IMR-90 (cell line): Measurements from ENCODE around the gene PRKCE. TPM values are rescaled to one million over a fixed set of nuclear protein-coding genes. Genes with fewer than 3 reads are reported as not detected.

Experiments used
- ATAC-seq: fragments of 200-7000 bp; cut with Tn5 transposase; 2 replicates; pipeline ENCODE4 v1.9.1; 2020; ENCODE audit warnings: low read depth, mild to moderate bottlenecking, moderate library complexity
- BruUV-seq: library from RNA; stranded (reverse); fragments of 400-500 nt; replicated peaks from 2 replicates; lab custom pipeline; 2021; lab: Mats Ljungman, UMichigan
- CTCF ChIA-PET: fragments of 300-600 bp; formaldehyde crosslinking; extraction: SDS; loops from one replicate; lab custom pipeline; 2021; ENCODE audit warnings: antibody characterized with exemption; lab: Yijun Ruan, JAX
- POLR2A ChIA-PET: fragments of 300-600 bp; sonication (Branson Sonifier 250); formaldehyde crosslinking; loops from one replicate; lab custom pipeline; 2022; ENCODE audit warnings: antibody characterized with exemption; ENCODE audit not compliant: unreplicated experiment; lab: Charles Lee
- DNase-seq: peaks from one replicate; pipeline ENCODE4 v3.0.0; 2013
- H2AFZ ChIP-seq: replicated peaks from 2 replicates; pipeline ENCODE3; 2013; ENCODE audit warnings: low read length, mild to moderate bottlenecking; ENCODE audit not compliant: poor library complexity
- H2AK5ac ChIP-seq: 2 replicates; pipeline ENCODE4 v1.6.1; 2013; ENCODE audit warnings: low read depth, low read length, inconsistent platforms
- H2AK9ac ChIP-seq: replicated peaks from 2 replicates; pipeline ENCODE3; 2013; ENCODE audit warnings: mild to moderate bottlenecking, low read depth, low read length, moderate library complexity; ENCODE audit not compliant: poor library complexity
- H2BK120ac ChIP-seq: 2 replicates; pipeline ENCODE4 v1.6.1; 2013; ENCODE audit warnings: low read depth, low read length, inconsistent platforms
- H2BK15ac ChIP-seq: 3 replicates; pipeline ENCODE4 v1.6.1; 2013; ENCODE audit warnings: low read depth, low read length, inconsistent platforms
- H2BK20ac ChIP-seq: 2 replicates; pipeline ENCODE4 v1.6.1; 2013; ENCODE audit warnings: low read depth, mild to moderate bottlenecking, inconsistent platforms, low read length, moderate library complexity
- H2BK5ac ChIP-seq: 2 replicates; pipeline ENCODE4 v1.6.1; 2013; ENCODE audit warnings: mild to moderate bottlenecking, low read depth, low read length, inconsistent platforms; ENCODE audit not compliant: poor library complexity, severe bottlenecking
- H3K14ac ChIP-seq: replicated peaks from 2 replicates; pipeline ENCODE4 v1.6.1; 2013; ENCODE audit warnings: low read depth, low read length, inconsistent platforms
- H3K18ac ChIP-seq: 2 replicates; pipeline ENCODE4 v1.6.1; 2013; ENCODE audit warnings: low read depth, low read length, control low read depth
- H3K23ac ChIP-seq: 2 replicates; pipeline ENCODE4 v1.6.1; 2013; ENCODE audit warnings: low read depth, low read length, inconsistent platforms
- H3K27ac ChIP-seq: 2 replicates; pipeline ENCODE4 v1.5.1; 2013; ENCODE audit warnings: mild to moderate bottlenecking, control low read depth, low read length; ENCODE audit not compliant: insufficient read depth
- H3K27me3 ChIP-seq: 2 replicates; pipeline ENCODE4 v1.6.1; 2013; ENCODE audit warnings: low read length; ENCODE audit not compliant: control insufficient read depth, insufficient read depth
- H3K36me3 ChIP-seq: 2 replicates; pipeline ENCODE4 v1.6.1; 2013; ENCODE audit warnings: low read length, mixed read lengths; ENCODE audit not compliant: control insufficient read depth, insufficient read depth
- H3K4ac ChIP-seq: 2 replicates; pipeline ENCODE4 v1.6.1; 2013; ENCODE audit warnings: low read depth, low read length, inconsistent platforms
- H3K4me1 ChIP-seq: 2 replicates; pipeline ENCODE4 v1.6.1; 2013; ENCODE audit warnings: low read length, mixed read lengths; ENCODE audit not compliant: control insufficient read depth, insufficient read depth
- H3K4me2 ChIP-seq: 2 replicates; pipeline ENCODE4 v1.6.1; 2013; ENCODE audit warnings: low read depth, mild to moderate bottlenecking, control low read depth, low read length, moderate library complexity
- H3K4me3 ChIP-seq: 2 replicates; pipeline ENCODE4 v1.5.1; 2013; ENCODE audit warnings: low read depth, mild to moderate bottlenecking, control low read depth, low read length, moderate library complexity; ENCODE audit not compliant: insufficient read depth
- H3K56ac ChIP-seq: 2 replicates; pipeline ENCODE4 v1.6.1; 2013; ENCODE audit warnings: low read length, inconsistent platforms; ENCODE audit not compliant: insufficient read depth; ENCODE audit errors: extremely low read depth
- H3K79me1 ChIP-seq, 2 experiments: 2 replicates each; pipeline ENCODE4 v1.6.1; 2013; ENCODE audit warnings: low read length in 2 of 2, inconsistent platforms in 1 of 2, low read depth in 1 of 2
- H3K9ac ChIP-seq: 2 replicates; pipeline ENCODE4 v1.6.1; 2013; ENCODE audit warnings: low read depth, low read length, control low read depth
- H3K9me1 ChIP-seq: 2 replicates; pipeline ENCODE4 v1.6.1; 2013; ENCODE audit warnings: low read length, inconsistent platforms; ENCODE audit not compliant: insufficient read depth
- H3K9me3 ChIP-seq: 2 replicates; pipeline ENCODE4 v1.6.1; 2013; ENCODE audit warnings: low read length; ENCODE audit not compliant: control insufficient read depth, insufficient read depth
- H4K20me1 ChIP-seq: 2 replicates; pipeline ENCODE4 v1.6.1; 2013; ENCODE audit warnings: low read length, inconsistent platforms; ENCODE audit not compliant: insufficient read depth
- H4K5ac ChIP-seq: 2 replicates; pipeline ENCODE4 v1.6.1; 2013; ENCODE audit warnings: mild to moderate bottlenecking, low read depth, low read length, control low read depth
- H4K8ac ChIP-seq, 2 experiments: 2 replicates each; pipeline ENCODE4 v1.6.1; 2013; ENCODE audit warnings: low read depth in 2 of 2, low read length in 2 of 2, control low read depth in 1 of 2, inconsistent platforms in 1 of 2
- H4K91ac ChIP-seq: 2 replicates; pipeline ENCODE4 v1.6.1; 2013; ENCODE audit warnings: low read depth, low read length, inconsistent platforms; ENCODE audit not compliant: insufficient read depth
- BHLHE40 ChIP-seq: fragments of 150-350 bp; IDR thresholded peaks from 2 replicates; pipeline ENCODE4 v1.6.1; 2016; ENCODE audit warnings: mild to moderate bottlenecking, low read depth, low read length
- CEBPB ChIP-seq: IDR thresholded peaks from 2 replicates; pipeline ENCODE4 v1.6.1; 2012; ENCODE audit warnings: low read depth, low read length, improper control_type of control experiment
- CHD1 ChIP-seq: IDR thresholded peaks from 2 replicates; pipeline ENCODE4 v1.6.1; 2012; ENCODE audit warnings: low read depth, low read length, improper control_type of control experiment
- MAFK ChIP-seq: IDR thresholded peaks from 2 replicates; pipeline ENCODE4 v1.6.1; 2012; ENCODE audit warnings: low read depth, low read length, improper control_type of control experiment
- MAZ ChIP-seq: IDR thresholded peaks from 2 replicates; pipeline ENCODE4 v1.6.1; 2012; ENCODE audit warnings: low read depth, mild to moderate bottlenecking, low read length, improper control_type of control experiment, moderate library complexity, borderline replicate concordance
- MXI1 ChIP-seq: IDR thresholded peaks from 2 replicates; pipeline ENCODE4 v1.6.1; 2012; ENCODE audit warnings: low read depth, mild to moderate bottlenecking, low read length, moderate library complexity, borderline replicate concordance
- NFE2L2 ChIP-seq: fragments of 150-350 bp; IDR thresholded peaks from 2 replicates; pipeline ENCODE4 v1.6.1; 2016; ENCODE audit warnings: low read depth, mild to moderate bottlenecking, low read length
- POLR2A ChIP-seq: IDR thresholded peaks from 2 replicates; pipeline ENCODE4 v1.6.1; 2012; ENCODE audit warnings: mild to moderate bottlenecking, low read depth, low read length
- RAD21 ChIP-seq: IDR thresholded peaks from 2 replicates; pipeline ENCODE4 v1.6.1; 2012; ENCODE audit warnings: low read length, improper control_type of control experiment
- RCOR1 ChIP-seq: IDR thresholded peaks from 2 replicates; pipeline ENCODE4 v1.6.1; 2012; ENCODE audit warnings: mild to moderate bottlenecking, low read length, improper control_type of control experiment; ENCODE audit not compliant: insufficient replicate concordance
- RFX5 ChIP-seq: IDR thresholded peaks from 2 replicates; pipeline ENCODE4 v1.8.0; 2012; ENCODE audit warnings: low read depth, mild to moderate bottlenecking, low read length, moderate library complexity
- WGBS, 2 experiments: methylation state at CpG; one replicate each; pipeline versions ENCODE4 v1.1.5 to v1.1.7; 2013; ENCODE audit warnings: missing lambda C conversion rate in 2 of 2; ENCODE audit not compliant: insufficient read length in 1 of 2; ENCODE audit errors: extremely low coverage in 2 of 2; 5-methylcytosine and 5-hydroxymethylcytosine counted together
- dilution Hi-C: fragments of 300-500 bp; cut with HindIII; formaldehyde crosslinking; loops from one replicate; pipeline ENCODE4 v1.14.3; 2018; ENCODE audit warnings: low sequenced_read_pairs; ENCODE audit not compliant: unreplicated experiment
- in situ Hi-C: fragments of 300-500 bp; cut with MboI; formaldehyde crosslinking; loops from 3 replicates; pipeline ENCODE4 v1.14.3; 2019; ENCODE audit warnings: low sequenced_read_pairs, inconsistent platforms, mixed read lengths
- intact Hi-C: fragments of 100-400 bp; cut with micrococcal nuclease; formaldehyde crosslinking; loops from 2 replicates; pipeline ENCODE4 v1.10.0; 2022
- polyA plus RNA-seq, 3 experiments: library from polyadenylated mRNA; depleted of rRNA; stranded (reverse); fragments of >200 nt; gene quantifications; 2 replicates each; pipeline ENCODE4 v1.2.3, GENCODE V29; 2012; ENCODE audit warnings: low replicate concordance in 1 of 3
- total RNA-seq: library from RNA; depleted of rRNA; stranded (reverse); fragments of >200 nt; gene quantifications from 2 replicates; pipeline ENCODE4 v1.2.3, GENCODE V29; 2012
- TF ChIP-seq, protein P1 (sequence below): fragments of 150-350 bp; IDR thresholded peaks from 2 replicates; pipeline ENCODE4 v1.6.1; 2016; ENCODE audit warnings: low read depth, mild to moderate bottlenecking, low read length, moderate library complexity, borderline replicate concordance
- TF ChIP-seq, protein P2 (sequence below): conservative IDR thresholded peaks from 2 replicates; pipeline ENCODE4 v1.5.1; 2012; ENCODE audit warnings: mild to moderate bottlenecking, low read depth, low read length, improper control_type of control experiment
- TF ChIP-seq, protein P3 (sequence below): fragments of 150-350 bp; IDR thresholded peaks from 2 replicates; pipeline ENCODE4 v1.6.1; 2017; ENCODE audit warnings: mild to moderate bottlenecking, antibody characterized with exemption, low read length, low read depth

Gene PRKCE
- total and polyA plus RNA-seq, 2 of the 4 experiments (the other 2 are of a cell fraction): 8.1 to 32.4 TPM

DNA sequence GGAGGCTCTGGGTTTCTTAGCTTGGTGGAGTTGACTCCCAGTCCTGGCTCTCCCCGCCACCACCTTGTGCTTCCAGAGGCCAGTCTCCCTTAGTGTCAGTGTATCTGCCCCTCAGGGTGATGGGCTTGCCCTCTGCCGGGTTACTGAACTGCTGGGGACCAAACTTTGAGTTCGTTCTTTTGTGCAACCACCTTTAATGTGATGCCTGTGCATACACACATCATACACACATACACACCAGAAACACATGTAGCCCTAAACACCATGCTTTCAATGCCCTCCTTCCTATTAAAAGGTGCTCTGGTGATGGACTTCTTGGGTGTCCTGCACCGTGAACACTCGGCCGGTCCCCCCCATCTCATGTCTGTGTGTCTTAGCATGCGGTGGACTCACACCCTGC lies 330.6 kb downstream of the PRKCE start:
- no peak for TF ChIP-seq BHLHE40
- TF ChIP-seq MAFK: no peak
- no peak for TF ChIP-seq RFX5
- TF ChIP-seq, protein P1, sequence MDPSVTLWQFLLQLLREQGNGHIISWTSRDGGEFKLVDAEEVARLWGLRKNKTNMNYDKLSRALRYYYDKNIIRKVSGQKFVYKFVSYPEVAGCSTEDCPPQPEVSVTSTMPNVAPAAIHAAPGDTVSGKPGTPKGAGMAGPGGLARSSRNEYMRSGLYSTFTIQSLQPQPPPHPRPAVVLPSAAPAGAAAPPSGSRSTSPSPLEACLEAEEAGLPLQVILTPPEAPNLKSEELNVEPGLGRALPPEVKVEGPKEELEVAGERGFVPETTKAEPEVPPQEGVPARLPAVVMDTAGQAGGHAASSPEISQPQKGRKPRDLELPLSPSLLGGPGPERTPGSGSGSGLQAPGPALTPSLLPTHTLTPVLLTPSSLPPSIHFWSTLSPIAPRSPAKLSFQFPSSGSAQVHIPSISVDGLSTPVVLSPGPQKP: no peak
- TF ChIP-seq, protein P2, sequence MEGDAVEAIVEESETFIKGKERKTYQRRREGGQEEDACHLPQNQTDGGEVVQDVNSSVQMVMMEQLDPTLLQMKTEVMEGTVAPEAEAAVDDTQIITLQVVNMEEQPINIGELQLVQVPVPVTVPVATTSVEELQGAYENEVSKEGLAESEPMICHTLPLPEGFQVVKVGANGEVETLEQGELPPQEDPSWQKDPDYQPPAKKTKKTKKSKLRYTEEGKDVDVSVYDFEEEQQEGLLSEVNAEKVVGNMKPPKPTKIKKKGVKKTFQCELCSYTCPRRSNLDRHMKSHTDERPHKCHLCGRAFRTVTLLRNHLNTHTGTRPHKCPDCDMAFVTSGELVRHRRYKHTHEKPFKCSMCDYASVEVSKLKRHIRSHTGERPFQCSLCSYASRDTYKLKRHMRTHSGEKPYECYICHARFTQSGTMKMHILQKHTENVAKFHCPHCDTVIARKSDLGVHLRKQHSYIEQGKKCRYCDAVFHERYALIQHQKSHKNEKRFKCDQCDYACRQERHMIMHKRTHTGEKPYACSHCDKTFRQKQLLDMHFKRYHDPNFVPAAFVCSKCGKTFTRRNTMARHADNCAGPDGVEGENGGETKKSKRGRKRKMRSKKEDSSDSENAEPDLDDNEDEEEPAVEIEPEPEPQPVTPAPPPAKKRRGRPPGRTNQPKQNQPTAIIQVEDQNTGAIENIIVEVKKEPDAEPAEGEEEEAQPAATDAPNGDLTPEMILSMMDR: no peak
- TF ChIP-seq MXI1: no peak
- TF ChIP-seq CEBPB: no peak
- TF ChIP-seq CHD1: no peak
- no peak for TF ChIP-seq MAZ
- TF ChIP-seq, protein P3, sequence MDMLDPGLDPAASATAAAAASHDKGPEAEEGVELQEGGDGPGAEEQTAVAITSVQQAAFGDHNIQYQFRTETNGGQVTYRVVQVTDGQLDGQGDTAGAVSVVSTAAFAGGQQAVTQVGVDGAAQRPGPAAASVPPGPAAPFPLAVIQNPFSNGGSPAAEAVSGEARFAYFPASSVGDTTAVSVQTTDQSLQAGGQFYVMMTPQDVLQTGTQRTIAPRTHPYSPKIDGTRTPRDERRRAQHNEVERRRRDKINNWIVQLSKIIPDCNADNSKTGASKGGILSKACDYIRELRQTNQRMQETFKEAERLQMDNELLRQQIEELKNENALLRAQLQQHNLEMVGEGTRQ: no peak
- no peak for TF ChIP-seq RCOR1
- no peak for TF ChIP-seq NFE2L2
- TF ChIP-seq POLR2A: no peak
- TF ChIP-seq RAD21: no peak
- H3K4me2 ChIP-seq: no peak overlapping the region
- H2BK120ac ChIP-seq: no peak overlapping the region
- POLR2A ChIA-PET: no interaction called here
- H3K36me3 ChIP-seq: peaks cover 6% of the 10 kb centered on the region
- dilution Hi-C loops (no loop called here), intact Hi-C loops (no loop called here), in situ Hi-C loops (no loop called here)
- H2BK5ac ChIP-seq: no peak overlapping the region
- no peak overlapping the region for H3K9ac ChIP-seq
- H3K27me3 ChIP-seq: no peaks in the 10 kb centered on the region
- no TSS peak for BruUV-seq
- ATAC-seq (no peak), DNase-seq (no peak)
- H3K4me1 ChIP-seq: no peaks in the 10 kb centered on the region
- H3K56ac ChIP-seq: no peak overlapping the region
- peaks cover 14% of the 10 kb centered on the region for H3K9me1 ChIP-seq
- no peak overlapping the region for H2AK9ac ChIP-seq
- WGBS, 2 experiments: 91% methylated on average over 7 of the region's 7 CpGs; no CpG with 5 or more reads in 1 of the 2 experiments
- H4K91ac ChIP-seq: no peak overlapping the region
- no peaks in the 10 kb centered on the region for H4K20me1 ChIP-seq
- no peak overlapping the region for H2AK5ac ChIP-seq
- H3K4ac ChIP-seq: no peak overlapping the region
- H3K18ac ChIP-seq: no peak overlapping the region
- H2BK20ac ChIP-seq: no peak overlapping the region
- H2AFZ ChIP-seq: no peak overlapping the region
- H3K4me3 ChIP-seq: no peak overlapping the region
- CTCF ChIA-PET: no interaction called here
- H4K5ac ChIP-seq: no peak overlapping the region
- no peaks in the 10 kb centered on the region for H3K79me1 ChIP-seq
- no peak overlapping the region for H3K27ac ChIP-seq
- H3K9me3 ChIP-seq: no peaks in the 10 kb centered on the region
- no peak overlapping the region for H2BK15ac ChIP-seq
- H3K23ac ChIP-seq: no peak overlapping the region
- no peak overlapping the region for H3K14ac ChIP-seq
- H4K8ac ChIP-seq: no peak overlapping the region
